ENCODE measurements around the gene ADGRG3.

ADGRG3 gene

DNA sequence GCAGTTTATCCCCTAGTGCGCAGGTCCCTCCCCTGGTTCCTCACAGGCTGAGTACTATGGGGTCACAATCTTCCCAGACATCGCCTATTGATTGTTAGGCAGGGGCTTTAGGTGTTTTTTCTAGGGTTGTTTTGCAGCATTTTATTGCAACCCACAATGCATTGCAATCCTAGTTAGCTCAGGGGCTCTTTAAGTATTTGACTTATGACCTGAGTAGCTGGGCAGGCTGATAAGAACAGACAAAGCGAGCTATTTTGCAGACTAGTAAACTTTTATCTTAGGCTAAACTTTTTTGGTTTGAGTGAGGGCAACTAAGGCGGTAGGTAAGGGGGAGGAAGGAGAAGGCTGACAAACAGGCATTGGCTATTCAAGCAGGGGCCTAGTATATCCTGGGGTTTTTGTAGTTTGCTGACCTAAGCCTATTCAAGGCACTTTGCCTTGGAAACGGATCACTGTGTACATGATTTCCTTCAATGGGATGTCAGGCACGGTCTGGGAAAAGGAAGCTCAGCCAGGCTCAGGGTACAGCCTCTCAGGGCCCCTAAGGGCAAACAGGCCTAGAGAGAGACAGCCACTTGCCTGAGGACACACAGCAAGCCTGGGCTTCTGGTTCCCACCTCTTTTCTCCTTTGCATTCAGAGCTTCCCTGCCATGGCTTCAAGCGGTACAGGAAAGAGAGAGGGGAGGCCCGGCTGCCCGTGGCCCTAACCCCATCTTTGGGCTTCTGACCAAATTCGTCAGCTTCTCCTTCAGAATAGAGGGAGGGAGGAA, 32.9 kb downstream of the ADGRG3 start:
- DNase-seq (ENCODE audit: low spot score) = no peak
- H3K27ac ChIP-seq (ENCODE audit: poor library complexity, severe bottlenecking) = no peak overlapping the region
- TF ChIP-seq, protein P1, sequence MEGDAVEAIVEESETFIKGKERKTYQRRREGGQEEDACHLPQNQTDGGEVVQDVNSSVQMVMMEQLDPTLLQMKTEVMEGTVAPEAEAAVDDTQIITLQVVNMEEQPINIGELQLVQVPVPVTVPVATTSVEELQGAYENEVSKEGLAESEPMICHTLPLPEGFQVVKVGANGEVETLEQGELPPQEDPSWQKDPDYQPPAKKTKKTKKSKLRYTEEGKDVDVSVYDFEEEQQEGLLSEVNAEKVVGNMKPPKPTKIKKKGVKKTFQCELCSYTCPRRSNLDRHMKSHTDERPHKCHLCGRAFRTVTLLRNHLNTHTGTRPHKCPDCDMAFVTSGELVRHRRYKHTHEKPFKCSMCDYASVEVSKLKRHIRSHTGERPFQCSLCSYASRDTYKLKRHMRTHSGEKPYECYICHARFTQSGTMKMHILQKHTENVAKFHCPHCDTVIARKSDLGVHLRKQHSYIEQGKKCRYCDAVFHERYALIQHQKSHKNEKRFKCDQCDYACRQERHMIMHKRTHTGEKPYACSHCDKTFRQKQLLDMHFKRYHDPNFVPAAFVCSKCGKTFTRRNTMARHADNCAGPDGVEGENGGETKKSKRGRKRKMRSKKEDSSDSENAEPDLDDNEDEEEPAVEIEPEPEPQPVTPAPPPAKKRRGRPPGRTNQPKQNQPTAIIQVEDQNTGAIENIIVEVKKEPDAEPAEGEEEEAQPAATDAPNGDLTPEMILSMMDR (IDR thresholded peaks at IDR 0.05; ENCODE audit: poor library complexity, severe bottlenecking) = no peak
- H3K9me3 ChIP-seq (ENCODE audit: severe bottlenecking) = no peaks in the 10 kb centered on the region
- H3K27me3 ChIP-seq (ENCODE audit: insufficient read depth, poor library complexity, severe bottlenecking) = no peaks in the 10 kb centered on the region
- no peak overlapping the region for H3K4me3 ChIP-seq (ENCODE audit: severe bottlenecking)
- no peaks in the 10 kb centered on the region for H3K4me1 ChIP-seq (ENCODE audit: insufficient read depth, poor library complexity, severe bottlenecking)
- no peaks in the 10 kb centered on the region for H3K36me3 ChIP-seq (ENCODE audit: low read depth)
- no peak for ATAC-seq (ENCODE audit: low read depth)

DNA sequence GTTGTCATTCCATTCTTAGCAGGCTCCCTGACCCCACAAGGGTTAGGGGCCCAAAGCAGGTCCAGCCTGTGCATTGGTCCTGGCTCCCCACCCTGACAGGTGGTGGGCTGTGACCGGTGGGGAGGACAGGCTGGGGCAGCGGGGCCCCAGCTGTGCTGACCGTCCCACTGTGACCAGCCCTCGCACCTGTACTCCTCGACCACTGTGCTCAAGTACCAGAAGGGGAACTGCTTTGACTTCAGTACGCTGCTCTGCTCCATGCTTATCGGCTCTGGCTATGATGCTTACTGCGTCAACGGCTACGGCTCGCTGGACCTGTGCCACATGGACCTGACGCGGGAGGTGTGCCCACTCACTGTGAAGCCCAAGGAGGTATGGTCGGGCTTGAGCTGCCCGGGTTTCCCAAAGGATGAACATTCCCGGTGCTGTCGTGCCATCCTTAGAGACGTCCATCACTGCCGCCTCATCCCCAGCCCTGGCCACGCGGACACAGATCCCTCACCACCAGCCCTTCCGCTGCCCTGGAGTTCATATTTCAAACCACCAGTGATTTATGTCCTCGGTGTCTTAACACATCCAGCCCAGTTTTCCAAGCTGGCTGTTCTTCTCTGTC, 33.8 kb downstream of the ADGRG3 start:
- DNase-seq (ENCODE audit: low spot score) (no peak), ATAC-seq (ENCODE audit: low read depth) (no peak)
- Histone ChIP-seq H3K9me3 (ENCODE audit: severe bottlenecking) (no peaks in the 10 kb centered on the region), H3K27me3 (ENCODE audit: insufficient read depth, poor library complexity, severe bottlenecking) (no peaks in the 10 kb centered on the region), H3K36me3 (ENCODE audit: low read depth) (no peaks in the 10 kb centered on the region), H3K4me1 (ENCODE audit: insufficient read depth, poor library complexity, severe bottlenecking) (no peaks in the 10 kb centered on the region), H3K4me3 (ENCODE audit: severe bottlenecking) (no peak overlapping the region), H3K27ac (ENCODE audit: poor library complexity, severe bottlenecking) (no peak overlapping the region)
- TF ChIP-seq, protein P1 (IDR thresholded peaks at IDR 0.05; ENCODE audit: poor library complexity, severe bottlenecking) = no peak

DNA sequence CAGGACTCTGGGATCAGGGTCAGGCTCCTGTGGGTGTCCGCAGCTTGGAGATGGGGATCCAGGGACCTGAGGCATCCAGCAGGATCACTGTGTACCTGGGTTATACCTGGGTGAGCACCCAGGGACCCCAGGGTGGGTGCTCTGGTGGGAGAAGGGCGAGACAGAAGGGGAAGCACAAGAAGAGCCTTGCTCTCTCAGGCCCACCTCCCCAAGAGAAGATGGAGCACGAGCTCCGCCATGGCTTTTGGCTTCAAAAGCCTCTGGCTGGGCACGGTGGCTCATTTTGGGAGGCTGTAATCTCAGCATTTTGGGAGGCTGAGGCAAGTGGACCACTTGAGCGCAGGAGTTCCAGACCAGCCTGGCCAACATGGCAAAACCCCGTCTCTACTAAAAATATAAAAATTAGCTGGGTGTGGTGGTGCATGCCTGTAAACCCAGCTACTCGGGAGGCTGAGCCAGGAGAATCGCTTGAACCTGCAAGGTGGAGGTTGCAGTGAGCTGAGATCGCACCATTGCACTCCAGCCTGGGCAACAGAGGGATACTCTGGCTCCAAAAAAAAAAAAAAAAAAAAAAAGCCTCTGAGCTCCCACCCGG, 35.4 kb downstream of the ADGRG3 start:
- Histone ChIP-seq H3K4me1 (ENCODE audit: insufficient read depth, poor library complexity, severe bottlenecking) (no peaks in the 10 kb centered on the region), H3K27me3 (ENCODE audit: insufficient read depth, poor library complexity, severe bottlenecking) (no peaks in the 10 kb centered on the region), H3K27ac (ENCODE audit: poor library complexity, severe bottlenecking) (no peak overlapping the region), H3K9me3 (ENCODE audit: severe bottlenecking) (no peaks in the 10 kb centered on the region), H3K4me3 (ENCODE audit: severe bottlenecking) (no peak overlapping the region), H3K36me3 (ENCODE audit: low read depth) (no peaks in the 10 kb centered on the region)
- ATAC-seq (ENCODE audit: low read depth) (no peak), DNase-seq (ENCODE audit: low spot score) (no peak)
- TF ChIP-seq, protein P1 (IDR thresholded peaks at IDR 0.05; ENCODE audit: poor library complexity, severe bottlenecking) = no peak

DNA sequence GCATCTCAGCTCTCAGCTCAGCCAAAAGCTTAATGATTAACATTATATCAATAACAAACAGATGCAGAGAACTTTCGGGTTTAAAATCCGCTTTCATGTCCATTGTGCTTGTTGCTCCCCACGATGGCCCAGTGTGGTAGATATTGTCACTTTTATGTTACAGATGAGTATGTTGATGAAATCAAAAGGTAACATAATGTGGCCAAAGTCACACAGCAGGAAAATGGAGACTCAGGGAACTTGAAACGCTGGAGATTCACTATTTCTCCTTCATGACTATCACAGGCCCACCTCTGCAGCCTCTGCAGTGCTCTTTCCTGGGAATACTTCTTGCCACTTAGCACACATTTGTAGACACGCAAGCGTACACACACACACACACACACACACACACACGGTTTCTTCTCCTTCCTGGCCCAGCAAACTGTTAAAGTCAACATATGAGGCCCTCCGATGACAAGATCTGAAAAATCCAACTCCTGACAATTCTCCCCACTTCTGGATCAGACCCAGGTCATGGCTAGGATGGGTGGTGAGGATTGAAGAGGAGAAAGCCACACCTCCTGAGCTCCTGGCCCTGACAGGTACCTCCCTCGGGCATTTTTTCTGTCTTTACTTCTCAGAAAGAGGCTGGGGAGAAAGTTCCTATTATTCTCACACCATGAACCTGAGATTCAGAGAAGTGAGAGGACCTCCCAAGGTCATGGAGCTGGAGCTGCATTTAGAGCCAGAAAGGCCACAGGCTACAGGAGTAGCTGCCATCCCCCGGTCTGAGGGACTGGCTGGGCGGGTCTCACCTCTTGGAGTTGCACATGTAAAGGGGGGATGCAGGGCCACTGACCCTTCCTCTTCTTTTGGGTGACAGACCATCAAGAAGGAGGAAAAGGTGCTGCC, 36.2 kb downstream of the ADGRG3 start:
- Histone ChIP-seq H3K36me3 (ENCODE audit: low read depth) (no peaks in the 10 kb centered on the region), H3K9me3 (ENCODE audit: severe bottlenecking) (no peaks in the 10 kb centered on the region), H3K27me3 (ENCODE audit: insufficient read depth, poor library complexity, severe bottlenecking) (no peaks in the 10 kb centered on the region), H3K4me3 (ENCODE audit: severe bottlenecking) (no peak overlapping the region), H3K27ac (ENCODE audit: poor library complexity, severe bottlenecking) (no peak overlapping the region), H3K4me1 (ENCODE audit: insufficient read depth, poor library complexity, severe bottlenecking) (no peaks in the 10 kb centered on the region)
- TF ChIP-seq, protein P1 (IDR thresholded peaks at IDR 0.05; ENCODE audit: poor library complexity, severe bottlenecking) = no peak
- no peak for ATAC-seq (ENCODE audit: low read depth)
- no peak for DNase-seq (ENCODE audit: low spot score)
